Measurements from ENCODE around the gene PGA4. TPM values are rescaled to one million over a fixed set of nuclear protein-coding genes. Genes with fewer than 3 reads are reported as not detected.
"Not testable (repeated sequence)": the region's sequence is repeated elsewhere in the genome, so short reads cannot be mapped to it uniquely, and the experiment has no call there.

PGA4 gene
- total RNA-seq, 1 experiment from 2014 or later, result not detected

- DNase-seq (ENCODE audit: low read depth); in situ Hi-C loops (cut with HindIII; ENCODE audit: low pct_unique_long_range_greater_than_20kb, low sequenced_read_pairs): not testable (repeated sequence)
Measured at GRCh38 chr11:61202950-61203746, 19.0 kb upstream of the PGA4 start, which contains the start of gene PGA3. TSS of gene PGA3 (plus strand) at chr11:61203515. CDS start at chr11:61203565, 50 bp downstream.

DNA sequence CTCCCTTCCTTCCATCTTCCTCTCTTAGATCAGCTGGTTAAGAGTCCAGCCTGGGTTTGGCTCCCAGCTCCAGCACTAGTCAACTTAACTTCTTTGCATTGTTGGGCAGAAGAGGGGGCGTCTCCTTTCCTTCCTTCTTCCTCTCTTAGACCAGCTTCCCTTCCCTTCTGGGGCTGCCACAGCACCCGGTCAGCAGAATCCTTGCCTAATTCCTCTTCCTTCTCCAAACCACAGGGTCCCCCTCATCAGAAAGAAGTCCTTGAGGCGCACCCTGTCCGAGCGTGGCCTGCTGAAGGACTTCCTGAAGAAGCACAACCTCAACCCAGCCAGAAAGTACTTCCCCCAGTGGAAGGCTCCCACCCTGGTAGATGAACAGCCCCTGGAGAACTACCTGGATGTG is 18.3 kb upstream of the PGA4 start:
- DNase-seq (ENCODE audit: low read depth); in situ Hi-C loops (cut with HindIII; ENCODE audit: low pct_unique_long_range_greater_than_20kb, low sequenced_read_pairs): not testable (repeated sequence)

- in situ Hi-C loops (cut with HindIII; ENCODE audit: low pct_unique_long_range_greater_than_20kb, low sequenced_read_pairs), result not testable (repeated sequence)
Measured at GRCh38 chr11:61204502-61205059, 17.6 kb upstream of the PGA4 start.

DNA sequence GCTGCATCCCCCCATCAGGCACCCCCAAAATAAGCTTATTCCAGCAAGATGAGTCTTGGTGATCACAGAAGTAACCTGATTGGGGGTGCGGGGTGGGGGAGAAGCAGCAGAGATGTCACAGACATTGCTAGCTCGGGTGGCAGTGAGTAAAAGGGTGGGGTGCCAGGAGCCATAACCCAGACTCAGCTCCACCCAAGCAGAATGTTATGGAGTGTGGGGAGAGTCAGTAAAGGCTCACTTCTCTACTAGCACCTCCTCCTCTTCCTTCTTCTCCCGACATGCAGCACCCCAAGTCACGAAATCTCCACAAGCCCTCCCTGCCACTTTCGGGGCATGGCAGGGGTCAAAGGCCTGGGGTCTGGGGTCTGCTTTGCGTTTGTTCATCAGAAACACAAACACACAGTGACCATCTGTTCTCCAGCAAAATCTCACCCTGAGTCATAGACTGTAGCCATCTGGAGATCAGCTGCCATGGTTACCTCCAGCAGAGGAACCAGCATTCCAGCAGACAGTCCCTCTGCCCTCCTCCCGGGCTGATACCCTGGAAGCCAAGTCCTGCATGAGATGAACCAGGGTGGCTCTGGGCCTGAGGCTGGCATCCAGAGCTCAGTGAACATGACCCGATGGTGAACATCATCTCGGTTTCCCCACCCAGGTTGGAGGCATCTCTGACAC is 14.4 kb upstream of the PGA4 start:
- DNase-seq (ENCODE audit: low read depth); in situ Hi-C loops (cut with HindIII; ENCODE audit: low pct_unique_long_range_greater_than_20kb, low sequenced_read_pairs): not testable (repeated sequence)

More at GRCh38 chr11:61204502-61205059, 17.6 kb upstream of the PGA4 start:
- not testable (repeated sequence) for DNase-seq (ENCODE audit: low read depth)

DNA sequence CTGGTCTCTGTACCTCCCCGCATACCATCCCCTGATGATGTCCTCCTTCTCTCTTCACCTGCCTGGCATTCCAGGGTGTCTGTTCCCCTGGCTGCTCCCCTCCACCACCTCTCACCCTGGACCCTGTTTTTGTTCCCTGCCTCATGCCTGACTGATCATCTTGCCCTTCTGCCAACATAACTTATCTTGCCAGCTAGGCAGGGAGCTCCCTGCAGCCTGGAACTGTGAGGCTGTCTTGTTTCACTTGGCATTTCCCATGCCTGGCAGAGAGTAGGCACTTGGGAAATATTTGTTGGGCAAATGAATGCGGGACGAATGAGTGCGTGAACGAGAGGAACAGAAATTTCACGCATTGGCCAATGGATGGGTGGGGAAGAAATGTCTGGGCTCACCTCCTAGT is 11.5 kb upstream of the PGA4 start:
- DNase-seq (ENCODE audit: low read depth); in situ Hi-C loops (cut with HindIII; ENCODE audit: low pct_unique_long_range_greater_than_20kb, low sequenced_read_pairs): not testable (repeated sequence)

DNA sequence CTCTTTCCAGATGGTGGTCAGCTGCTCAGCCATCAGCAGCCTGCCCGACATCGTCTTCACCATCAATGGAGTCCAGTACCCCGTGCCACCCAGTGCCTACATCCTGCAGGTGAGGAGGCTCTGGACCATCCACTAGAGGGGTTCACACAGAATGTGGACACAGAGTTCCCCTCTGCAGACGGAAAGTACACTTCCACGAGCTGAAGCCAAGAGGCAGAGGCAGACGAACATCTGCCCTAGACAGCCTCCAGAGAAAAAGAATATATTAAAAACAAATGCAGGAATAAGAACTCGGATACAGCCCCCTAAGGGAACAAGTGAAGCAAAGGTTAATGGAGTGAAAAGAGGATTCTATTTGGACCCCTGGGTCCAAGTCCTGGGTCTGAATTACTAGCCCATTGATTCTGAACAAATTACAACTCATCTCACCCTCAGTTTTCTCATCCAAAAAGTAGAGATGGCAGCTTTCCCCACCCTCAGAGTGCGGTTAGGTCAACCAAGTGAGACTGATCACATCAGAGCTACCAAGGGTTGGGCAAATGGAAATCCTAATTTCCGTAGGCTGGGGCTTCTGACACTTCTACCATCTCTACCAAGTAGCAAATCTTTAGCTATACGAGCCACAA is 10.7 kb upstream of the PGA4 start:
- in situ Hi-C loops (cut with HindIII; ENCODE audit: low pct_unique_long_range_greater_than_20kb, low sequenced_read_pairs); DNase-seq (ENCODE audit: low read depth): not testable (repeated sequence)

- DNase-seq (ENCODE audit: low read depth); in situ Hi-C loops (cut with HindIII; ENCODE audit: low pct_unique_long_range_greater_than_20kb, low sequenced_read_pairs): not testable (repeated sequence)
Measured at GRCh38 chr11:61212202-61212601, 9.9 kb upstream of the PGA4 start.

- in situ Hi-C loops (cut with HindIII; ENCODE audit: low pct_unique_long_range_greater_than_20kb, low sequenced_read_pairs); DNase-seq (ENCODE audit: low read depth): not testable (repeated sequence)
Measured at GRCh38 chr11:61213711-61214324, 8.3 kb upstream of the PGA4 start.

GRCh38 chr11:61218306-61218705 is 3.8 kb upstream of the PGA4 start:
- in situ Hi-C loops (cut with HindIII; ENCODE audit: low pct_unique_long_range_greater_than_20kb, low sequenced_read_pairs); DNase-seq (ENCODE audit: low read depth): not testable (repeated sequence)

GRCh38 chr11:61219016-61219415 is 3.1 kb upstream of the PGA4 start:
- DNase-seq (ENCODE audit: low read depth); in situ Hi-C loops (cut with HindIII; ENCODE audit: low pct_unique_long_range_greater_than_20kb, low sequenced_read_pairs): not testable (repeated sequence)

- DNase-seq (ENCODE audit: low read depth); in situ Hi-C loops (cut with HindIII; ENCODE audit: low pct_unique_long_range_greater_than_20kb, low sequenced_read_pairs): not testable (repeated sequence)
Measured at GRCh38 chr11:61222692-61223091, 545 bp downstream of the PGA4 start.

GRCh38 chr11:61226457-61227137 is 4.5 kb downstream of the PGA4 start:
- DNase-seq (ENCODE audit: low read depth); in situ Hi-C loops (cut with HindIII; ENCODE audit: low pct_unique_long_range_greater_than_20kb, low sequenced_read_pairs): not testable (repeated sequence)

GRCh38 chr11:61229458-61229857 is 7.3 kb downstream of the PGA4 start:
- in situ Hi-C loops (cut with HindIII; ENCODE audit: low pct_unique_long_range_greater_than_20kb, low sequenced_read_pairs); DNase-seq (ENCODE audit: low read depth): not testable (repeated sequence)

DNA sequence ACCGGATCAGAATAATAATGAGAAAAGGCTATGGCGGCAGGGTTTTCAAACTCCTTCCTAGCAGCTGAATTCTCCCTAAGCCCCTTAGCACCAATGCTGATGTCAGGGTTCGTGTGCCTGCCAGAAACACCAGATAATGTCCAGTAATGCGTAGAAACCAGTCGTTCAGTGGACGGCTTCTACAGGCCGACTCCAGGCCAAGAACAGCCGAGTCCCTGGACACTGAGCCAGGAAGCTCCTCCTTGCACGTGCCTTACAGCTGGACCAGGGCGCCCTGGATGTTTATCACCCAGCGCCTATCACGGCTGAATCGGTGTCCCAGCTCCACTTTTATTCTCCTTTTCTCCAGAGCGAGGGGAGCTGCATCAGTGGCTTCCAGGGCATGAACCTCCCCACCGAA is 8.9 kb downstream of the PGA4 start:
- in situ Hi-C loops (cut with HindIII; ENCODE audit: low pct_unique_long_range_greater_than_20kb, low sequenced_read_pairs); DNase-seq (ENCODE audit: low read depth): not testable (repeated sequence)

- DNase-seq (ENCODE audit: low read depth); in situ Hi-C loops (cut with HindIII; ENCODE audit: low pct_unique_long_range_greater_than_20kb, low sequenced_read_pairs): not testable (repeated sequence)
Measured at GRCh38 chr11:61231585-61231984, 9.4 kb downstream of the PGA4 start.

- in situ Hi-C loops (cut with HindIII; ENCODE audit: low pct_unique_long_range_greater_than_20kb, low sequenced_read_pairs); DNase-seq (ENCODE audit: low read depth): not testable (repeated sequence)
Measured at GRCh38 chr11:61232548-61233145, 10.5 kb downstream of the PGA4 start.

DNA sequence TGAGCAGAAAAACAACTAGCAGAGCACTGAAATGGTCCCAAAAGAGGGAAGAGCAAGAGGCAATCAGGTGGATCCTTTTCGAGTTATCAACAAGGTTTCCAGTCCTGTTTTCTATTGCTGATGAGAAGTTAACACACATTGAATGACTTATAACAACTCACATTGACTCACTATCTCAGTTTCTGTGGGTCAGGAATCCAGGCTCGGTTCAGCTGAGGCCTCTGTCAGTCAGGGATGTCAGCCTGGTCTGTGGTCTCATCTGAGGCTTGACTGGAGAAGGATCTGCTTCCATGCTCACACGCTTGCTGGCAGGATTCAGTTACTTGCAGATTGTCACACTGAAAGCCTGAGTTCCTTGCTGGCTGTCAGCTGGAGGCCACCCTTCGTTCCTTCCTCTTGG is 15.0 kb downstream of the PGA4 start:
- in situ Hi-C loops (cut with HindIII; ENCODE audit: low pct_unique_long_range_greater_than_20kb, low sequenced_read_pairs); DNase-seq (ENCODE audit: low read depth): not testable (repeated sequence)
